Esophagus muscularis mucosa (tissue), 4 donors: Measurements from ENCODE around the gene ZFP91. TPM values are rescaled to one million over a fixed set of nuclear protein-coding genes. Genes with fewer than 3 reads are reported as not detected.
A peak's percentile ranks its signal among the peaks of the same experiment; 100 is the strongest.

Experiments used
- DNase-seq: peaks from one replicate; pipeline ENCODE4 v3.0.0-alpha.2; 2017; ENCODE audit errors: extremely low spot score
- H3K27ac ChIP-seq, 4 donors: fragments of 200-600 bp; sonication (generic); replicated peaks in 1 of 4; 1 replicate in 3 of 4; 2 replicates in 1 of 4; pipeline ENCODE4 v1.5.1; 2016 to 2019; ENCODE audit warnings: mild to moderate bottlenecking in 1 of 4
- H3K27me3 ChIP-seq, 4 donors: fragments of 200-600 bp; sonication (generic); one replicate each; pipeline versions ENCODE4 v1.5.1 to v1.6.0; 2016 to 2019
- H3K36me3 ChIP-seq, 4 donors: fragments of 200-600 bp; sonication (generic); one replicate each; pipeline ENCODE4 v1.5.1; 2016 to 2019
- H3K4me1 ChIP-seq, 4 donors: fragments of 200-600 bp; sonication (generic); one replicate each; pipeline ENCODE4 v1.5.1; 2016 to 2019
- H3K4me3 ChIP-seq, 4 donors: fragments of 200-600 bp; sonication (generic); 1 replicate in 2 of 4; 2 replicates in 2 of 4; pipeline ENCODE4 v1.5.1; 2016 to 2019; ENCODE audit warnings: mild to moderate bottlenecking in 4 of 4, moderate library complexity in 1 of 4
- H3K9me3 ChIP-seq, 4 donors: fragments of 200-600 bp; sonication (generic); 1 replicate in 3 of 4; 2 replicates in 1 of 4; pipeline ENCODE4 v1.5.1; 2016 to 2019
- EP300 ChIP-seq: sonication (generic); formaldehyde crosslinking; IDR thresholded peaks from one replicate; pipeline ENCODE4 v1.6.1; 2017; ENCODE audit warnings: antibody characterized with exemption
- POLR2A ChIP-seq: fragments of 450-650 bp; IDR thresholded peaks from one replicate; pipeline ENCODE4 v1.6.1; 2017; ENCODE audit warnings: antibody characterized with exemption, moderate library complexity, mild to moderate bottlenecking, low read depth
- POLR2AphosphoS5 ChIP-seq, 2 donors: sonication (generic); formaldehyde crosslinking; IDR thresholded peaks; one replicate each; pipeline ENCODE4 v1.6.1; 2017; ENCODE audit warnings: antibody characterized with exemption in 2 of 2
- WGBS: methylation state at CpG from one replicate; pipeline ENCODE4 v1.1.5; 2018; 5-methylcytosine and 5-hydroxymethylcytosine counted together
- intact Hi-C: fragments of 100-400 bp; cut with DNase I; formaldehyde crosslinking; loops from one replicate; pipeline ENCODE4 v1.15.1; 2023
- total RNA-seq, 4 donors: library from RNA; depleted of rRNA; stranded (reverse); fragments of >200 nt; gene quantifications; one replicate each; pipeline versions ENCODE4 v1.1.0 to v1.2.1, GENCODE V29; 2016
- TF ChIP-seq, protein P1 (sequence below), 3 experiments: fragments of 200-600 bp in 2 of 3; fragments of 450-650 bp in 1 of 3; sonication (generic) in 2 of 3; IDR thresholded peaks; one replicate each; pipeline ENCODE4 v1.5.1; 2017 to 2019; ENCODE audit warnings: antibody characterized with exemption in 3 of 3, mild to moderate bottlenecking in 2 of 3, moderate library complexity in 1 of 3

ZFP91 gene
- total RNA-seq, 4 donors from 2014 or later, result 71.1 to 90.2 (median 77.7) TPM

DNA sequence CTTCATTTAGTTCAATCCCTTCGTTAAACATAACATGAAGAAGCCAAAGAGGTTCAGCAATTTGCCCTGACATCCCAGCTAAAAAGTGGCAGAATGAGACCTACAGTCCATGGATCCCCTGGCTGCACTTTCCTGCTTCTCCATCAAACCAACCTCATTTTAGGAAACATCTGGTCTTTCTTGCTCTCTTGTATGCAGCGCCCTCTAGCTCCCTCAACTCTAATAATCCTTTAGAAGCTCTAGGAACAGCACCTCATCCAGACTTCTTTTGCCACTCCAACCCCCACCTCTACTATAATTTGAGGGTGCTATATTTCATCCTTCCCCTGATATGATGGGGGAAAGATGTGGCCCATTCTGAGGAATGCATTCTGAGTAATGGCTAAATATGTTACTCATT is 51.0 kb downstream of the ZFP91 start:
- Histone ChIP-seq H3K9me3 (no peaks in the 10 kb centered on the region), H3K4me3 (no peak overlapping the region), H3K36me3 (peaks cover 0 to 14% (median 5%) of the 10 kb centered on the region in 4 donors), H3K27me3 (no peaks in the 10 kb centered on the region), H3K27ac (peak overlapping the region in 1 of 4 donors; percentile 67), H3K4me1 (peaks cover 16 to 26% (median 22%) of the 10 kb centered on the region in 4 donors)
- 48% methylated on average over 2 of the region's 2 CpGs for WGBS
- intact Hi-C loops, result loop anchor here (5.0 kb wide), 1 partner anchor 63 kb away; no protein-coding TSS in a partner anchor
- no peak for DNase-seq
- TF ChIP-seq POLR2AphosphoS5 (IDR thresholded peaks at IDR 0.05) (no peak), POLR2A (no peak), EP300 (no peak)
- TF ChIP-seq, protein P1, sequence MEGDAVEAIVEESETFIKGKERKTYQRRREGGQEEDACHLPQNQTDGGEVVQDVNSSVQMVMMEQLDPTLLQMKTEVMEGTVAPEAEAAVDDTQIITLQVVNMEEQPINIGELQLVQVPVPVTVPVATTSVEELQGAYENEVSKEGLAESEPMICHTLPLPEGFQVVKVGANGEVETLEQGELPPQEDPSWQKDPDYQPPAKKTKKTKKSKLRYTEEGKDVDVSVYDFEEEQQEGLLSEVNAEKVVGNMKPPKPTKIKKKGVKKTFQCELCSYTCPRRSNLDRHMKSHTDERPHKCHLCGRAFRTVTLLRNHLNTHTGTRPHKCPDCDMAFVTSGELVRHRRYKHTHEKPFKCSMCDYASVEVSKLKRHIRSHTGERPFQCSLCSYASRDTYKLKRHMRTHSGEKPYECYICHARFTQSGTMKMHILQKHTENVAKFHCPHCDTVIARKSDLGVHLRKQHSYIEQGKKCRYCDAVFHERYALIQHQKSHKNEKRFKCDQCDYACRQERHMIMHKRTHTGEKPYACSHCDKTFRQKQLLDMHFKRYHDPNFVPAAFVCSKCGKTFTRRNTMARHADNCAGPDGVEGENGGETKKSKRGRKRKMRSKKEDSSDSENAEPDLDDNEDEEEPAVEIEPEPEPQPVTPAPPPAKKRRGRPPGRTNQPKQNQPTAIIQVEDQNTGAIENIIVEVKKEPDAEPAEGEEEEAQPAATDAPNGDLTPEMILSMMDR (IDR thresholded peaks at IDR 0.05), result peak; percentile 47 to 64 (median 52)

DNA sequence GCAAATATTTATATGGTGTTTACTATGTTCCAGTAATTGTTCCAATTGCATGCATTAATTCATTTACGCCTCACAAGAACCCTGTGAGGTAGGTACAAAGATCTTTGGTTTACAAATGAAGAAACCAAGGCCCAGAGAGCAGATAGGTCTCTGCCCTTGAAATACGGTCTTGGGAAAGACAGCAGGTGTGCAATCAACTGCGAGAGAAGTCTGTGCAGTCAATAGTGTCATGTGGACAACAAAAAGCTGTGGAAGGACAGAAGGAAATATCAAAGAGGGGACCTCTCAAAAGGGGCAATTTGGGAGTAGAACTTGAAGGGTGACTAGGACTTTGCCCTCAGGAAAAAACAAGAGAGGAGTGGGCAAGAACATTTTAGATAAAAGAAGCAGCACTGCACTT is 52.5 kb downstream of the ZFP91 start:
- Histone ChIP-seq H3K4me3 (no peak overlapping the region), H3K27me3 (no peaks in the 10 kb centered on the region), H3K4me1 (peaks cover 16 to 26% (median 22%) of the 10 kb centered on the region in 4 donors), H3K9me3 (no peaks in the 10 kb centered on the region), H3K36me3 (no peaks in the 10 kb centered on the region), H3K27ac (no peak overlapping the region)
- DNase-seq, result no peak
- intact Hi-C loops, result no loop called here
- TF ChIP-seq POLR2AphosphoS5 (IDR thresholded peaks at IDR 0.05) (no peak), POLR2A (no peak), EP300 (no peak)
- TF ChIP-seq, protein P1 (IDR thresholded peaks at IDR 0.05), result no peak
- WGBS, result 97% methylated on average over 3 of the region's 3 CpGs

DNA sequence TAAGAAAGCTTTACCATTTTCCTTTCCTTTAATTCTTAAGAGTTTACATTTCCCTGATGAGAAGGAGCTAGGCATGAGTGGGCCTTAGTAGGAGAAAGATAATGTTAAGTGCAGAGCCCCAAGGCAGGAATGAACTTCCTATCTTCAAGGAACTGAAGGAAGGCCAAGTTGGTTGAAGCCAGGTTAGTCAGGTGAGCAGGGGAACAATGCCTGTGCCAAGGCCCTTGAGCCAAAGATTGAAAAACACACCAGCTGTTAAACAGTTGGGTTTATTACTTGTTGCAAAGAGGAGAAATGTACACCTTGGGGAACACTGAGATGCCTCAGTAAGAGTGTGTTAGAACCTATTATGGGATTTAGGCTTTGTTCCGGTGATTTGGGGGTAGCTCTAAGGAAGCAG is 53.6 kb downstream of the ZFP91 start:
- no peak overlapping the region for H3K4me3 ChIP-seq
- 100% methylated on average over 1 of the region's 1 CpG for WGBS
- H3K36me3 ChIP-seq, result no peaks in the 10 kb centered on the region
- peaks cover 9 to 18% (median 14%) of the 10 kb centered on the region in 4 donors for H3K4me1 ChIP-seq
- DNase-seq, result no peak
- intact Hi-C loops, result no loop called here
- no peak overlapping the region for H3K27ac ChIP-seq
- H3K27me3 ChIP-seq, result no peaks in the 10 kb centered on the region
- H3K9me3 ChIP-seq, result no peaks in the 10 kb centered on the region
- TF ChIP-seq POLR2A, result no peak
- TF ChIP-seq POLR2AphosphoS5 (IDR thresholded peaks at IDR 0.05), result no peak
- TF ChIP-seq, protein P1 (IDR thresholded peaks at IDR 0.05), result no peak
- TF ChIP-seq EP300, result no peak

DNA sequence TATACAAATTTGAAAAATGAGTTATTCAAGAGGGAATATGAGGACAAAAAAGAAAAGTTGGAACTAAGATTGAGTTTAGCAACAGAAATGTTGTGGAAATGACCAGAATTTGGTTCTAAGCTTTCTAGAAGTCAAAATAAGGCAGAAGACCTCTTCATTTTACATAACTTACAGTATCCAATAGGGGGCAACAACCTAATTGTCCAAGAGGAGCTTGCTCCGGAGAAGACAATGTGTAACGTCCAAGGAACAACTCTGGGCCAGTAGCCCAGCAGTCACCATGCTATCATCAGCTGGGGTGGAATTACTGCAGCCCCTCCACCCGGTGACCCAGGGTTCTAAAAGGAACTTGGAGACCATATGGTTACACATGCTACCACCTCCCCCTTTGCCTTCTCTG is 57.7 kb downstream of the ZFP91 start:
- no peak for TF ChIP-seq EP300
- TF ChIP-seq, protein P1 (IDR thresholded peaks at IDR 0.05), result no peak
- no peak for TF ChIP-seq POLR2A
- TF ChIP-seq POLR2AphosphoS5 (IDR thresholded peaks at IDR 0.05), result no peak
- Histone ChIP-seq H3K27me3 (no peaks in the 10 kb centered on the region), H3K4me1 (peaks cover 9 to 15% (median 13%) of the 10 kb centered on the region in 4 donors), H3K4me3 (no peak overlapping the region), H3K27ac (no peak overlapping the region), H3K36me3 (no peaks in the 10 kb centered on the region), H3K9me3 (no peaks in the 10 kb centered on the region)
- DNase-seq, result no peak
- intact Hi-C loops, result no loop called here
- 78% methylated on average over 3 of the region's 3 CpGs for WGBS

DNA sequence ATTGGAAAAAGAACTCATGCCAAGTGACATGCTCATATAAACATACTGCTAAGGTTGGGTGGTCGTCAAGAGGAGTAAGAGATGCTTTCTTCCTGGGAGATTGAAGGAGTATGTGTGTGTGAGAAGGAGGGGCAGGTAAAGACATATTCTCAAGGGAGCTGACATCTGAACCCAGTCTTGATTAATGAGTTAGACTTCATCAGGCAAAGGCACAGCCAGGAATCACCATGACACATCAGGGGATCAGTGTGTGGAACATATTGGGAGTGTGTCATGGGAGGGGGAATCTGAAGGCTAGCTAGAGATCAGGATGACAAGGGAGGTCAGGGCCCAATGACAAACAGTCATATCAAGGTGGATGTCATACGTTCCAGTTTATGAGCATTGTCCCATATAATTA is 58.5 kb downstream of the ZFP91 start:
- H3K4me3 ChIP-seq, result no peak overlapping the region
- no peaks in the 10 kb centered on the region for H3K27me3 ChIP-seq
- TF ChIP-seq POLR2AphosphoS5 (IDR thresholded peaks at IDR 0.05) (no peak), EP300 (no peak), POLR2A (no peak)
- TF ChIP-seq, protein P1 (IDR thresholded peaks at IDR 0.05), result no peak
- intact Hi-C loops, result no loop called here
- H3K36me3 ChIP-seq, result no peaks in the 10 kb centered on the region
- DNase-seq, result no peak
- no peaks in the 10 kb centered on the region for H3K9me3 ChIP-seq
- WGBS, result 49% methylated on average over 2 of the region's 2 CpGs
- H3K27ac ChIP-seq, result no peak overlapping the region
- peaks cover 9 to 15% (median 13%) of the 10 kb centered on the region in 4 donors for H3K4me1 ChIP-seq
